ENCODE measurements around the gene SNW1.

- TF ChIP-seq CTCF (conservative IDR thresholded peaks at IDR 0.05; ENCODE audit: low read length) (no peak), EZH2phosphoT487 (IDR thresholded peaks at IDR 0.05; ENCODE audit: borderline replicate concordance, low read depth, low read length) (no peak)
These were observed 39.5 kb downstream of the SNW1 start for GRCh38 chr14:77721437-77721836.

All from OCI-LY7 (cell line).